ENCODE data around the gene HSDL1. TPM values are rescaled to one million over a fixed set of nuclear protein-coding genes. Genes with fewer than 3 reads are reported as not detected.

The HSDL1 gene
- total RNA-seq, 1 experiment from 2014 or later: 13.3 TPM

DNA sequence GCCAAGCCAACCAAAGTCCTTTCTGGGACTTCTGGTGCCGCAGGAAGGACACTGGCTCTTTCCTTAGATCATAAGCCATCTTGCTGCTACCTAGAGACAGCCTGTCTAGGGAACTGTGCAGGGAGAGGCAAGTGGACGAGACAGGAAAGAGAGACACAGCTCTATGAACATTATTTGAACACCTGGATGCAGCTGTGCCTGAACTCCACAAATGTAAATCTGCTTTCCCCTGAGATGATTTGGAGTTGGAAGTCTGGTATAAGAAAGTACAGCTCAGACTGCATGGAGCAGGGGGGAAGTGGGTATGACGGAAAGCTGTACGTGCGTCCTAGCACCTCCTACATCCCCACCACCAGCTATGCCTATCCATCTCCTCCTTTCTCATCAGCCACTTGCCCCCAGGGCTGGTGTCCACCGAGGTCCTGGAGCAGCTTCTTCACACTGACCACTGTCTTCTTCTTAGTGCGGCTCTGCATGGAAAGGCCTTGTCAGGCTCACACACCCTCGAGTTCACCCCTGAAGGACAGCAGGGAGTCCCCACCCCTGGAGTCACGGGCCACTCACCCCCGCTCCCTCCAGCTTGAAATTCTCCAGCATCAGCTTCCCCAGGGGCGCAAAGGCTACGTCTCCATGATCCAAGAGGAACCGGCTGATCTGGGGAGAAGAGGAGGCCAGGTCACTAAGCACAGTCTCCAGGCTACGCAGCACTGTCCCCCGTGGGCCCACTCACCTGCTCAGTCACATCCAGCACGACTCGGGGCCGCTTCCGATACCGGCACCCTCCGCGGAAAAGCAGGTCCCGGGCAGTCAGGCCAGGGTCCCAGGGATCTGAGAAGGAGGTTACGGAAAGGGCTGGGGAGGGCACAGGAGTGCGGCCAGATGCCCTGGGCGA, 37.9 kb upstream of the HSDL1 start:
- Histone ChIP-seq H3K9ac (ENCODE audit: low read length) (no peak overlapping the region), H3F3A (ENCODE audit: low read length, unreplicated experiment) (no peaks in the 10 kb centered on the region), H3K9me3 (ENCODE audit: low read length) (no peaks in the 10 kb centered on the region), H3K4me2 (ENCODE audit: low read length) (no peak overlapping the region), H3K4me1 (ENCODE audit: insufficient read depth, low read length) (peaks cover 2% of the 10 kb centered on the region; the same call in 1 of the 2 replicates), H3K36me3 (ENCODE audit: low read depth, low read length) (no peaks in the 10 kb centered on the region; the same call in 1 of the 2 replicates), H3K79me2 (ENCODE audit: low read length) (peaks cover 28% of the 10 kb centered on the region), H3K27ac (ENCODE audit: low read length) (no peak overlapping the region), H3K9me2 (replicated peaks; ENCODE audit: low read length) (no peaks in the 10 kb centered on the region), H2AFZ (ENCODE audit: low read length) (no peak overlapping the region), H3K4me3 (ENCODE audit: low read length) (no peak overlapping the region), H3K27me3 (ENCODE audit: low read length) (no peaks in the 10 kb centered on the region), H4K20me1 (ENCODE audit: low read length) (no peaks in the 10 kb centered on the region)
- ATAC-seq: no peak
- ChIA-PET CTCF (no interaction called here), POLR2A (ENCODE audit: unreplicated experiment) (no interaction called here)
- TF ChIP-seq EZH2 (IDR thresholded peaks at IDR 0.05; ENCODE audit: low read length, unreplicated experiment) (no peak), EZH2phosphoT487 (IDR thresholded peaks at IDR 0.05; ENCODE audit: borderline replicate concordance, low read length) (no peak), CTCF (conservative IDR thresholded peaks at IDR 0.05; ENCODE audit: low read depth, low read length) (no peak)
- no TSS peak for BruUV-seq (replicated peaks)
- intact Hi-C loops (cut with micrococcal nuclease): no loop called here
- DNase-seq: no peak

DNA sequence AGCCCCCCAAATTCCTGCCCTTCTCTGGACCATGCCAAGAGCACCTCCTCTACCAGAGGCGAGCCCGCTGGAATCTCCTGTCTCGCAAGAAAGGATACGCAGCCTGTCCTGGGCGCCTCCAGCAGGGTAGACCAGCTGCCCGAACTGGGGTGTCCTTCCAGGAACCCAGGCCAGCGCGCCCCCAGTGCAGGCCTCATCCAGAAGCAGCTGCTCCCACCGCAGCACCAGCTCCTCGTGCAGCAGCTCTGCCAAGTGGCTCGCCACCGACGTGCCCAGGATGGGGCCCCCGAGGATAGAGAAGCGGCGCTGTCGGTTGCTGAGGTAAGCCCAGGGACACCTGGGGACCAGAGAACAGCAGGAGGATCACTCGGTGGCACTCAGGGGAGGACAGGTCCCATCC, 37.1 kb upstream of the HSDL1 start:
- H3F3A ChIP-seq (ENCODE audit: low read length, unreplicated experiment): no peaks in the 10 kb centered on the region
- H3K4me3 ChIP-seq (ENCODE audit: low read length): no peak overlapping the region
- BruUV-seq (replicated peaks): no TSS peak
- peaks cover 28% of the 10 kb centered on the region for H3K79me2 ChIP-seq (ENCODE audit: low read length)
- H3K36me3 ChIP-seq (ENCODE audit: low read depth, low read length): no peaks in the 10 kb centered on the region; the same call in 1 of the 2 replicates
- H4K20me1 ChIP-seq (ENCODE audit: low read length): no peaks in the 10 kb centered on the region
- peaks cover 10% of the 10 kb centered on the region; the same call in 1 of the 2 replicates for H3K4me1 ChIP-seq (ENCODE audit: insufficient read depth, low read length)
- no peak overlapping the region for H2AFZ ChIP-seq (ENCODE audit: low read length)
- DNase-seq: no peak
- H3K9me3 ChIP-seq (ENCODE audit: low read length): no peaks in the 10 kb centered on the region
- no peak overlapping the region for H3K27ac ChIP-seq (ENCODE audit: low read length)
- CTCF ChIA-PET: no interaction called here
- intact Hi-C loops (cut with micrococcal nuclease): no loop called here
- TF ChIP-seq CTCF (conservative IDR thresholded peaks at IDR 0.05; ENCODE audit: low read depth, low read length): no peak
- TF ChIP-seq EZH2phosphoT487 (IDR thresholded peaks at IDR 0.05; ENCODE audit: borderline replicate concordance, low read length): no peak
- no peak for TF ChIP-seq EZH2 (IDR thresholded peaks at IDR 0.05; ENCODE audit: low read length, unreplicated experiment)
- no peaks in the 10 kb centered on the region for H3K27me3 ChIP-seq (ENCODE audit: low read length)
- POLR2A ChIA-PET (ENCODE audit: unreplicated experiment): no interaction called here
- no peaks in the 10 kb centered on the region for H3K9me2 ChIP-seq (replicated peaks; ENCODE audit: low read length)
- no peak for ATAC-seq
- no peak overlapping the region for H3K4me2 ChIP-seq (ENCODE audit: low read length)
- no peak overlapping the region for H3K9ac ChIP-seq (ENCODE audit: low read length)

Data from PC-3 (cell line).